GM18873 (cell line): ENCODE results near the gene ADAMTS14.
"Not testable (repeated sequence)": the region's sequence is repeated elsewhere in the genome, so short reads cannot be mapped to it uniquely, and the experiment has no call there.

Source experiments
- ATAC-seq: cut with Tn5 transposase; IDR thresholded peaks from one replicate; pipeline ENCODE4 v1.9.1; 2021; ENCODE audit warnings: mild to moderate bottlenecking, moderate library complexity, moderate number of reproducible peaks; ENCODE audit not compliant: unreplicated experiment, low FRiP score

Gene ADAMTS14

DNA sequence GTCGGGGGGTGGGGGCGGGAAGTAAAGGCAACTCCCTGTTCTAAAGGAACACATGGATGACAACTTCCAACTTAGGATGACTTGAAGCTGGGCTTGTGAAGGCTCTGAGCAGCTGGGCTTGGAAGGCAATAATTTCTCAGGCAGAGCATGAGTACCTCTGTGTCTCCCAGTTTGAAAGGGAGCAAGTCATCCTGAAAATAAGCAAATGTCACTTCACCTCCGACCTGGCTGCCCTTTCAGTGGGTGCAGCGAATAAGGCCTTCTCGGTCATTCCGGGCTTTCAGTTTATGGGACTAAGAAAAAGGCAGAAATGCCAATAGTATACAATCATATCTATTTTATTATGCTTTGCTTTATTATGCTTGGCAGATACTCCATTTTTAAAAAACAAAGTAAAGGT is 15.3 kb upstream of the ADAMTS14 start:
- no peak for ATAC-seq

DNA sequence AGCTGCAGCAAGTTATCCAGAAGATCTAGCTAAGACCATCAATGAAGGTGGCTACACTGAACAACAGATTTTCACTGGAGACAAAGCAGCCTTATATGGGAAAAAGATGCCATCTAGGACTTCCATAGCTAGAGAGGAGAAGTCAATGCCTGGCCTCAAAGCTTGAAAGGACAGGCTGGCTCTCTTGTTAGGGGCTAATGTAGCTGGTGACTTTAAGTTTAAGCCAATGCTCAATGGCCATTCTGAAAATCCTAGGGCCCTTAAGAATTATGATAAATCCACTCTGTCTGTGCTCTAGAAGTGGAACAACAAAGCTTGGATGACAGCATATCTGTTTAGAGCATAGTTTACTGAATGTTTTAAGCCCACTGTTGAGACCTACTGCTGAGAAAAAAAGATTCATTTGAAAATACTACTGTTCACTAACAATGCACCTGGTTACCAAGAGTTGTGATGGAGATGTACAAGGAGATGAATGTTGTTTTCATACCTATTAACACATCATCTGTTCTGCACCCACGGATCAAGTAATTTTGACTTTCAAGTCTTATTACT is 13.6 kb upstream of the ADAMTS14 start:
- no peak for ATAC-seq

DNA sequence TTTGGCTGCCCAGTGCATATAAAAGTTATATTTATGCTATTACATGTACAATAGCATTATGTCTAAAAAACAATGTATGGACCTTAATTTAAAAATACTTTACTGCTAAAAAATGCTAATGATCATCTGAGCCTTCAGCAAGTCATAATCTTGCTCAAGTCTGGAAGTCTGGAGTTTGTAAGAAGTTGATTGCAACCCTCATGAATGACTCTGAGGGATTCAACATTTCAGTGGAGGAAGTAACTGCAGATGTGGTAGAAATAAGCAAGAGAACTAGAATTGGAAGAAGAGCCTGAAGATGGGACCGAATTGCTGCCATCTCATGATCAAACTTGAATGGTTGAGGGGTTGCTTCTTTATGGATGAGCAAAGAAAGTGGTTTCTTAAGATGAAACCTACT is 13.0 kb upstream of the ADAMTS14 start:
- no peak for ATAC-seq

DNA sequence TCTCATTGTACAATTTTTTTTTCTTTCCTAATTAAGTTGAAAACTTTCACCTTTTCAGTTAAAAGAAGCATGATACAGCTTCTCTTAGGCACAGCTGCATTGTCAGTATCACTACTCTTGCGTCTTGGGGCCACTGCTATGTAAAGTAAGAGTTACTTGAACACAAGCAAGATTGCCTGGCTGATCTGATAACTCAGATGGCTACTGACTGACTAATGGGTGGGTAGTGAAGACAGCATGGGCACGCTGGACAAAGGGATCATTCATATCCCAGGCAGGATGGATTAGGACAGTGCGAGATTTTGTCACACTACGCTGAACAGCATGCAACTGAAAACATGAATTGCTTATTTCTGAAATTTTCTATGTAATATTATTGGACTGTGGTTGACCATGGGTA is 11.6 kb upstream of the ADAMTS14 start:
- no peak for ATAC-seq

DNA sequence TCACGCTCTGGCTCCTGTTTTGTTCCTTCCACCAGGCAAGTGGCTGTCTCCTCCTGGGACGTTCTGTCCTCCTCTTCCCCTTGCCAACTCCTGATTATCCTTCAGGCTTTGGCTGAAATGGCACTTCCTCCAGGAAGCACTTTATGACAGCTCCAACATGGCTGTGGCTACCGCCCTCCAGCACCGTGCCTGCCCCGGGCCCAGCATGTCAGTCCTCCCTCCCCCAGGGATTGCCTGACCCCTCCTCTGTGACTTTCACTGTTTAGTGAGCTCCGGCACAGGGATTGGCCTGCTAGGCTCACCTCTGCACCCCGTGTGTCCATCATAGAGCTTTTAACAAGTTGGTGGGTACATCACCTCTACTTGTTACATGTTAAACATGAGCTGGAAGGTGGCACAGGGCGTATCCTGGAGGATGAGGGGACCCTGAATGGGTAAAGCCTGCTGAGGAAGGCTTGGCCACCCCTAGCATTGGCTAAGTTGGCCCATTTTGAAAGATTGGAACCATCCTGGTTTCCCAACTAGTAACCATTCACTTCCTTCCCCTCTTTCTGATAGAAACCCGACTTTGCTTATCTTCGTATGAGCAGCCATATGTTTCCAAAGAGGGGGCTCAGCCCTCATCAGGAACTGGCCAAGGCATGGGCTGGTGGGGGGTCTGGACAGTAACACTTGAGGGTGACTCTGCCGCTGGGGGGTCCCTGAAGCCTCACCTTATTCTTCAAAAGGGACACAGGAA is 10.5 kb upstream of the ADAMTS14 start:
- no peak for ATAC-seq

DNA sequence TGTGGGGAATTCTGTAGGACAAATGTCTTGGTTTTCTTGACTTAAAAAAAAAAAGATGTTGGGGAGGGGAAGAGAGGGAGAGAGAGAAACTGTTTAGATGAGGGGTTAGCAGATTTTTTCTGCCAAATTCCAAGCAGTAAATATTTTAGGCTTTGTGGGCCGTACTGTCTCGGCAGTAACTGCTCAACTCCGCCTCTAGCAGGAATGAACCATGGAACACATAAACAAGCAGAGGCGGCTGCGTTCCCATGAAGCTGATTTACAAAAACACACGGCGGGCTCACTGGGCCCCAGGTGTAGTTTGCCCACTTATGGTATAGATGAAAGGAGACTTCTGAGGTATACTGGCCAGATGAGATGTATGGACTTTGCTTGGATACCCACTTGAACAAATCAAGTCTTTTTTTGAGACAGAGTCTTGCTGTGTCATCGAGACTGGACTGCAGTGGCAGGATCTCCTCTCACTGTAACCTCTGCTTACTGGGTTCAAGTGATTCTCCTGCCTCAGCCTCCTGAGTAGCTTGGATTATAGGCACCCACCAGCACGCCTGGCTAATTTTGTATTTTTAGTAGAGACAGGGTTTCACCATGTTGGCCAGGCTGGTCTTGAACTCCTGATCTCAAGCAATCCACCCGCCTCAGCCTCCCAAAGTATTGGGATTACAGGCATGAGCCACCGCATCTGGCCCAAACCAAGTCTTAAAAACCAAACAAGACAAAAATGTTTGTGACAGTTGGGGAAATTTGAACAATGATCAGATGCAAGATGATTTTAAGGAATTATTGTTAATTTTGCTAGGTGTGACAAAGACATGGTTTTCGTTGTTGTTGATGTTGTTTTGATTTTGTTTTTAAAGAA is 9.7 kb upstream of the ADAMTS14 start:
- no peak for ATAC-seq

DNA sequence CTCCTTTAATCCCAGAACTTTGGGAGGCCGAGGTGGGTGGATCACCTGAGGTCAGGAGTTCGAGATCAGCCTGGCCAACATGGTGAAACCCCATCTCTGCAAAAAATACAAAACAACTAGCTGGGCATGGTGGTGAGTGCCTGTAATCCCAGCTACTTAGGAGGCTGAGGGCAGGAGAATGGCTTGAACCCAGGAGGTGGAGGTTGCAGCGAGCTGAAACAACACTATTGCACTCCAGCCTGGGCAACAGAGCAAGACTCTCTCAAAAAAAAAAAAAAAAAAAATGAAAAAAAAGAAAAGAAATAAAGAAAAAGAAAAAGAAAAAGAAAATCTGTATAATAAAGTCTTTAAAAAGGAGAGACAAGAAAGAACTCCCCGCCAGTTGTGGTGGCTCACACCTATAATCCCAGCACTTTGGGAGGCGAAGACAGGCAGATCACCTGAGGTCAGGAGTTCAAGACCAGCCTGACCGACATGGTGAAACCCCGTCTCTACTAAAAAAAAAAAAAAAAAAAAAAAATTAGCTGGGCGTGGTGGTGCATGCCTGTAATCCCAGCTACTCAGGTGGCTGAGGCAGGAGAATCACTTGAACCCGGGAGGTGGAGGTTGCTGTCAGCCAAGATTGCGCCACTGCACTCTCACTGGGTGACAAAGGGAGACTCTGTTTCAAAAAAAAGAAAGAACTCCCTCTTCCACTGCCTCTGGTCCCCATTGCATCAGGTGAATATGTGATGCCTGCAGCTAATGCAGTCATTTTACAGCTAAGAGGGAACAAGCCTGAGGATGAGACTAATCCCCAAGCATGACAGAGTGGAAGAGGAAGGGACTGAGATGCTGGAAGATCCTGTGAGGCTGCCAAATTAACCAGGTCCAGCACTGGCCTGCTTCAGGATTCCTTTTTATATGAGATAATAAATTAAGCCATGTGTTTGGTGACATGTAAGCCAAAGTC is 8.6 kb upstream of the ADAMTS14 start:
- not testable (repeated sequence) for ATAC-seq

DNA sequence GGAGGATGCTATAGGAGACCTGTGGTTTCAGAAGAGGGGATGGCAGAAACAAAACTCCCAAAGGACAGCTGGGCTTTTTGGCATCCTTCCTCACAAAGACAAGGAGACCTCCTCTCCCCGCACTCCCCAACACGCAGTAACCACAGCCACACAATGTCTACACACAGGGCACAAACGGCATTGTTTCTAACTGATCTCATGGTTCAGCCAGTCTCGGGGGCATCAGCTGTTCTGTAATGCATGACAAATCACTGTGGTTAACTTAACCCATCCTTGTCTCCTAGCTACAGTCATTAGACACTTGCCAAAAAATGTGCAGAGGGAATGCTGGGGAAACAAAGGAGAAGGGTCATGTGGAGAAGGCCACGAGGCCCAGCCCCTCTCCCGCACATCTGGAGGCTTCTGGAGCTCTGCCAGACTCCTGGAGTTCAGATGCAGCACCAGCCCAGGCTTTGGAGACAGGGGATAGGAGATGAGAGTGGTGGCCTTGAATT is 7.6 kb upstream of the ADAMTS14 start:
- no peak for ATAC-seq

DNA sequence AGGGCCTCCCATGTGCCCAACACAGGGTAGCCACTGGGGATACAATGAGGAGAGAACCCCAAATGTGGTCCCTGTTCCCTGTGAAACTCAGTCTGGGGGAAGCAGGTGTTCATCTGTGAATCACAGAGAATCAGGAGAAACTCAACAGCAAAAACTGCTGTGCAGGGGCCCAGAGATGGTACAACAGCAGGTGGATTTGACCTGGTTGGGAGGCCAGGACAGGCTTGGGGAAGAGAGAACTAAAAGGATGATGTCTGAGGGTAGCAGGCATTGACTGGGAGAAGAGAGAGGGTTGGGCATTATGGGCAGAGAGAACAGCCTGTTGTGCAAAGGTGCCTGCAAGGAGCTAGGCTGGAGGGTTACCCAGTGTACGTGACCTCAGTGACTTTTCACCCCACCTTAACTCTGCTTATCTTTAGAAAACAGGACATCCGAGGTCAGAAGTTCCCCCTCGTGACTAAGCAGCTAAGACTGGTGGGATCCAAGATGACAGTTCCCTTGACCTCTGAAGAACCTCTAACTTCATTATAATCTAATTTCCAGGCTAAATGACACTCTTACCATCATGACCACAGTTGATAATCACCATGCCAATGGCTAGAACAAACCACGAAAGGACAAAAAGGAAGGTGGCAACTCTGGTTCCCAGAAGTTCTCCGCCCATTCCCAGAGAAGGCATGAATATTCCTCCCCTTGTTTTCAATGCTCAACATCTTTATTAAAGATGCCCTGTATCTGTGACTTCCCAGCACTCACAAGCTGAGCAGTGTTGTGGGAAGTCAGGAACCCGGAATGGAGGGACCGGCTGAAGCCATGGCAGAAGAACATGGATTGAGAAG is 5.1 kb upstream of the ADAMTS14 start:
- no peak for ATAC-seq

DNA sequence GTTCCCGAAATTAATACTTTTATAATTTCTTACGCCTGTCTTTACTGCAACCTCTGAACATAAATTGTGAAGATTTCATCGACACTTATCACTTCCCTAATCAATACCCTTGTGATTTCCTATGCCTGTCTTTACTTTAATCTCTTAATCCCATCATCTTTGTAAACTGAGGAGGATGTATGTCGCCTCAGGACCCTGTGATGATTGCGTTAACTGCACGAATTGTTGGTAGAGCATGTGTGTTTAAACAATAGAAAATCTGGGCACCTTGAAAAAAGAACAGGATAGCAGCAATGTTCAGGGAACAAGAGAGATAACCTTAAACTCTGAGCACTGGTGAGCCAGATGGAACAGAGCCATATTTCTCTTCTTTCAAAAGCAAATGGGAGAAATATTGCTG is 4.5 kb upstream of the ADAMTS14 start:
- ATAC-seq, result not testable (repeated sequence)

DNA sequence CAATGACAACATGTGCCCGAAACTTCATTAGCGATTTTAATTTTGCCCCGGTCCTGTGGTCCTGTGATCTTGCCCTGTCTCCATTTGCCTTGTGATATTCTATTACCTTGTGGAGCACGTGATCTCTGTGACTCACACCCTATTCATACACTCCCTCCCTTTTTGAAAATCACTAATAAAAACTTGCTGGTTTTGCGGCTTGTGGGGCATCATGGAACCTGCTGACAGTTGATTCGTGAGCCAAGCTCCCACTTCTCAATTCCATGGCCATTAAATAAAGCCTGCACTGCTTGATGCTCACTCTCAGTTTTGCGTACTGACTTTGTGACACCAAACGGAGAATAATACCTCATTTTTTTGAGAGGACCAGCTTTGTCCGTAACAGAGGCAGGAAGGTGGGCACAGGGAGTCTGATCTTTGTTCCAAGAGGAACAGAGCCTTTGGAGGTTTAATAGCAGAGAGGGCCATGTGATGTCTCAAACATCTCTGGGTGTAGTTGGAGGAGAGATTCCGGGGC is 3.8 kb upstream of the ADAMTS14 start:
- ATAC-seq, result no peak

DNA sequence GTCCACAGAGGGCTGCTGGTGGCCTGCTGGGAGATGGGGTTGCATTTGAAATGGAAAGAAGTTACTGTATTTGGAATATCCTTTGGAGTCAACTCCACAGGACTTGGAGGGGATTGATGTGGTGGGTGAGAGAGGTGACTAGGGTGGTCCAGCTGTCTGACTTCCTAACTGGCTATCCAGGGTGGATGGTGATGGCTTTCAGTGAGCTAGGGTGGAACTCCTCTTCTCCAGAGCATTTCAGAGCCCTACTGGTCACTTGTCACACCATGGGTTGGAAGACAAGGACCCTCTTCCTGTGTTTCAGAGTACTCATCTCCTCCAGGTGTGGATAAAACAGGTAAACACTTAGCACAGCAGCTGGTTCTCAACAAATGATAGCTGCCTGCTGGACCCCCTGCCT is 3.3 kb upstream of the ADAMTS14 start:
- ATAC-seq, result no peak

DNA sequence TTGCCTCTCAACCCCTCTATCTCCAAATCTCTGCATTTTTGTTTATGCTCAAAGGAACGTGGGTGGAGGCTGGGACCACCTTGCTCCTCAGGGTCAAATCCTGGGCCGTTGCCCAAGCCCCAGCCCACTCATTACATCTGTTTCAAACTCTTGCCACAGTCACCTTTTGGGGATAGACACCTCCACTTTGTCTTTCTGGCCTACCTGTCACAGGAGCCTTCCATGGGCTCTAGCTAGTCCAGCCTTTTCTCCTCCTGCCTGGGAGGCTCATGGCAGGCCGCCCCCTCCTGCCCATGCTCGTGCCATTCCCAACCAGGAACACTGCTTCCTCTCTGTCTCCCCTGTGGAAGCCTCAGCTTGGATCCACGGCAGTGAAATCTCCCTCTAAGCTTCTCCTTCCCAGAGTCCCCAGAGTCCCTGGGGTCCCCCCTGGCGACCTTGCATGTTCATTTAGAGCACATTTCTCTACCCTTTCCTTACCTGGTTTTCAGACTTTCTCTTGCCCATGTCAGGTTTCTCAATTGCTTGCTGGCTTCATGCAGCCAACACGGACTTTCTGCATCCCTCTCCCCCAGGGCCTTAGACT is 2.5 kb upstream of the ADAMTS14 start:
- no peak for ATAC-seq

DNA sequence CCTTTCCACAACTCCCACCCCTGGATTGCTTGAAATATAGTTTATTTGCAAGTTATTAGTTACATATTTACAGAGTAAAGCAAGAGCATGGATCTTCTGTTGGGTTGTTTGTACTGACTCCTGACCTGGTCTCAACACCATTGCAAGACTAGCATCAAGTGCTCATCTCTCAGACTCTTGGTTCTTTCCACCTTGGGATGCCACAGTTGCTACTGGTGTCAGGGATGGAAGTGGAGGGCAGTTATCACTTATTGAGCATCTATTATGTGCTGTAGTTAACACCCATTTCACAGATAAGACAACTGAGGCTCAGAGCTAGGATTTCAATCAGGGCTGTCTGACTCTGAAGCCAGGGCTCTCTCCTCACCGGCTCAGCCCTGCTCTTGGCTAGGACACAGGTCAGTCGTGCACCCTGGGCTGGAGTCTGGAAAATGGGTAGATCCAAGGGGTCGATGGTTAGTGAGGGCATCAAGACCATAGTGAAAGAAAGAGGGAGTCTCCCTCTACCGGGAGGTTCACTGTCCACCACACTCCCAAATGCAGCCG is 614 bp upstream of the ADAMTS14 start:
- ATAC-seq, result no peak

DNA sequence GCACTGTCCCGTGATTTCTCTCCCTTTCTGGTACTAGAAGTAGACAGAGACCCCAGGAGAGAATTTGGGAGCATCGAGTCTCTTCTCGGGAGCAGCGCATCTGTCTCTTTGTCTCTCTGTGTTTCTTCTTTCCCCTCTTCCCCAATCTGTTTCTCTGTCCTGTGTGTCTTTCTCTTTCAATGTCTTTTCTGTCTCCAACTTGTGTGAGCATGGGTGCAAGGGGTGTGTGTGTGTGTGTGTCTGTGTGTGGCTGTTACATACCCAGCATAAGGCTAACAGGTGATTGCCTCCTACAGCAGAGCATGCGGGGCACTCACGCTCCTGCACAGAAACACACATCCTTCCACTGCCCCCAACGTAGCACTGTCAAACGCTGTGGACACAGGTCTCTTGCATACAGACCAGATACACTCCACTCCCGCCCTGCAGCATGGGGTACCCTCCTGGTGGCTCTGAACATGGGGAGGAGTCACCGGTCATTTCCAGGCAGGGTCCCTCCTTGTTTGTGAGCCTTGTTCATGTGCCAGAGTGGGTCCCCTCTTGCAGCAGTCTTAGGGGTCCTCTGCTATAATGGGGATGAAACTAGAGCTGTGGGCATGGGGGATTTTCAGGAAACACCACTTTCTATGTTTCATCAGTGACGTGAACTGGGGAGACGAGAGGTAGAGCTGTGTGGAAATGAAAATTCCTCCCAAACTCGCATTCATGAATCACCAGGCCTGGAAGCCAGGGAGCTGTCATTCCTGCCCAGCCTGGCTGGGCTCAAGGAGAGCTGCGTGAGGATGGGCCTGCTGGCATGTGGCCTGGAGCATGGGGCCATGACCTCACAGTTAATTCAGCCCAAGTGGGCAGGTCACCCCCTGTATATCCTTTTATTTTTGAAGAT is 980 bp downstream of the ADAMTS14 start:
- ATAC-seq, result no peak

DNA sequence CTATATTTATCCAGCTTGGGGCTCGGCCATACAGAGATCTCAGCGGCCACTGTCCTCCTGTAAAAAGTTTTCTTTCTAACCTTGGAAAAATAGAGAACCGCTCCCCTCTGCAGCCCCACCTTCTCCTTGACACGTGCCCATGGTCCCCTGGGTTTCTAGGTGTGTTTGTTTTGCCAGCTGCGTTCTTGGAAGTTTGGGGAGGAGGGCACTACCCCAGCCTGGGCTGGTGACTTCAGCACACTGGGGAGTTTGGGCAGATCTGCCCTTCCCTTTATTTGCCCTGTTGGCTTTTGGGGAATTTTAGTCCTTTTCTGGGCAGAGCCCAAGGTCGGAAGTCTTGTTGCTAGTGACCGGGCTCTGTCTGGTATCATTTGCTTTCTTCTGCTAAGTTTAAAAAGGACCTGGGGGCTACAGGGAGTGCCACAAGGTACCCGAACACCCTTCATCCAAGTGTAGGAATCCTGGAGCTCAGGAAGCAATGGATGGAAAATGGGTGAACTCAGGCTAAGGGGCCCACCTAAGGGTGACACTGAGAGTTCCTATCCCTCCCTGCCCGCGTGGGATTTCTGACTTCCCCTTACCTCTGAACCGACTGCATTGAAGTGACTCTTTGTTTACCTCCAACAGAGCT is 1.7 kb downstream of the ADAMTS14 start:
- no peak for ATAC-seq
